ENCODE results near the gene BTBD2. TPM values are rescaled to one million over a fixed set of nuclear protein-coding genes. Genes with fewer than 3 reads are reported as not detected.

Gene BTBD2
- total and polyA plus RNA-seq, 2 of the 13 experiments (the other 11 are each of a cell fraction or from before 2014, with no cell fraction given) = 28.1 to 45.3 TPM

DNA sequence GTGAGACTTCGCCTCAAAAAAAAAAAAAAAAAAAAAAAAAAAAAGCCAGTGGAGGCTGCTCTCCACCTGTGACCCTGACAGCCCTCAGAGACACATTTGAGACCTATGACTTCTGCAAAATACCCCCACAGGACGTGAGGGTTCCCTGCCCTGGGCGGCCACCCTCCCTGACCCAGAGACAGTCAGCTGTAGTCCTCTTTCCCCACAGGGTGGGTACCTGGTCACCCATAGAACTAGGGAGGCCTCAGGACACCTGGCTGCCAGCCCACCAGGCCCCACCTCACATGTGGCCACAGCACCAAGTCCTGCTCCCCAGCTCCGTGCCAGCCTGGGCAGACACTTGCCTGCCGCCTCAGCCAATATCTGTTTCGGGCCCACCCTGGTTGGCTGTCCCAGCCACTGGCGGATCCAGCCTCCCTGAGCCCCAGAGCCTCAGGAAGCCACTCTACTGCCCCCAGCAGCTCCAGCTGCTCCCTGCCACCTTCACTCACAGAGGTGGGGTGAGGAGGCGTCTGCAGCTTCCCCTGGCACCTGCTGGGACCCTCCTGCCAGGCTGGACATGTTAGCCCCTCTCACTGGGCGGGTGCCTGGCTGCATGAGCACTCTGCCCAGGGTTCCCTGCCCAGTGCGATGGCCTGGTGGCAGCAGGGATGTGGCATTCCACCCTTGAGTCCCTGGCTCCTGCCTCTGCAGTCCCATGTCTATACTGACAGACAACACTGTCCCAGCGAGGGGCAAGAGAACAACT is 28.6 kb upstream of the BTBD2 start:
- H3K79me2 ChIP-seq (ENCODE audit: insufficient read depth, low read length) = peaks cover 19% of the 10 kb centered on the region
- TF ChIP-seq, protein P1, sequence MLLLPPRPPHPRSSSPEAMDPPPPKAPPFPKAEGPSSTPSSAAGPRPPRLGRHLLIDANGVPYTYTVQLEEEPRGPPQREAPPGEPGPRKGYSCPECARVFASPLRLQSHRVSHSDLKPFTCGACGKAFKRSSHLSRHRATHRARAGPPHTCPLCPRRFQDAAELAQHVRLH (CRISPR knock-in tag; IDR thresholded peaks at IDR 0.05; ENCODE audit: borderline replicate concordance, low read depth) = no peak
- TF ChIP-seq, protein P2, sequence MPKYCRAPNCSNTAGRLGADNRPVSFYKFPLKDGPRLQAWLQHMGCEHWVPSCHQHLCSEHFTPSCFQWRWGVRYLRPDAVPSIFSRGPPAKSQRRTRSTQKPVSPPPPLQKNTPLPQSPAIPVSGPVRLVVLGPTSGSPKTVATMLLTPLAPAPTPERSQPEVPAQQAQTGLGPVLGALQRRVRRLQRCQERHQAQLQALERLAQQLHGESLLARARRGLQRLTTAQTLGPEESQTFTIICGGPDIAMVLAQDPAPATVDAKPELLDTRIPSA (CRISPR knock-in tag; IDR thresholded peaks at IDR 0.05; ENCODE audit: borderline replicate concordance) = no peak
- no peak for TF ChIP-seq ZNF644 (CRISPR knock-in tag; IDR thresholded peaks at IDR 0.05; ENCODE audit: low read depth)
- TF ChIP-seq, protein P3, sequence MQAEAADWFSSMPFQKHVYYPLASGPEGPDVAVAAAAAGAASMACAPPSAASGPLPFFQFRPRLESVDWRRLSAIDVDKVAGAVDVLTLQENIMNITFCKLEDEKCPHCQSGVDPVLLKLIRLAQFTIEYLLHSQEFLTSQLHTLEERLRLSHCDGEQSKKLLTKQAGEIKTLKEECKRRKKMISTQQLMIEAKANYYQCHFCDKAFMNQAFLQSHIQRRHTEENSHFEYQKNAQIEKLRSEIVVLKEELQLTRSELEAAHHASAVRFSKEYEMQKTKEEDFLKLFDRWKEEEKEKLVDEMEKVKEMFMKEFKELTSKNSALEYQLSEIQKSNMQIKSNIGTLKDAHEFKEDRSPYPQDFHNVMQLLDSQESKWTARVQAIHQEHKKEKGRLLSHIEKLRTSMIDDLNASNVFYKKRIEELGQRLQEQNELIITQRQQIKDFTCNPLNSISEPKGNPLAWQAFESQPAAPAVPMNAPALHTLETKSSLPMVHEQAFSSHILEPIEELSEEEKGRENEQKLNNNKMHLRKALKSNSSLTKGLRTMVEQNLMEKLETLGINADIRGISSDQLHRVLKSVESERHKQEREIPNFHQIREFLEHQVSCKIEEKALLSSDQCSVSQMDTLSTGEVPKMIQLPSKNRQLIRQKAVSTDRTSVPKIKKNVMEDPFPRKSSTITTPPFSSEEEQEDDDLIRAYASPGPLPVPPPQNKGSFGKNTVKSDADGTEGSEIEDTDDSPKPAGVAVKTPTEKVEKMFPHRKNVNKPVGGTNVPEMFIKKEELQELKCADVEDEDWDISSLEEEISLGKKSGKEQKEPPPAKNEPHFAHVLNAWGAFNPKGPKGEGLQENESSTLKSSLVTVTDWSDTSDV (CRISPR knock-in tag; IDR thresholded peaks at IDR 0.05) = no peak
- no peak for TF ChIP-seq PHF20 (CRISPR knock-in tag; IDR thresholded peaks at IDR 0.05)
- no peak for TF ChIP-seq TEAD3 (CRISPR knock-in tag; optimal IDR thresholded peaks at IDR 0.05; ENCODE audit: borderline replicate concordance)
- TF ChIP-seq ZNF83 (CRISPR knock-in tag; IDR thresholded peaks at IDR 0.05; ENCODE audit: borderline replicate concordance) = no peak
- TF ChIP-seq AKAP8 (CRISPR knock-in tag; IDR thresholded peaks at IDR 0.05) = 0 out of 2 replicates have a peak, but pooled peaks have one; percentile 34
- TF ChIP-seq, protein P4, sequence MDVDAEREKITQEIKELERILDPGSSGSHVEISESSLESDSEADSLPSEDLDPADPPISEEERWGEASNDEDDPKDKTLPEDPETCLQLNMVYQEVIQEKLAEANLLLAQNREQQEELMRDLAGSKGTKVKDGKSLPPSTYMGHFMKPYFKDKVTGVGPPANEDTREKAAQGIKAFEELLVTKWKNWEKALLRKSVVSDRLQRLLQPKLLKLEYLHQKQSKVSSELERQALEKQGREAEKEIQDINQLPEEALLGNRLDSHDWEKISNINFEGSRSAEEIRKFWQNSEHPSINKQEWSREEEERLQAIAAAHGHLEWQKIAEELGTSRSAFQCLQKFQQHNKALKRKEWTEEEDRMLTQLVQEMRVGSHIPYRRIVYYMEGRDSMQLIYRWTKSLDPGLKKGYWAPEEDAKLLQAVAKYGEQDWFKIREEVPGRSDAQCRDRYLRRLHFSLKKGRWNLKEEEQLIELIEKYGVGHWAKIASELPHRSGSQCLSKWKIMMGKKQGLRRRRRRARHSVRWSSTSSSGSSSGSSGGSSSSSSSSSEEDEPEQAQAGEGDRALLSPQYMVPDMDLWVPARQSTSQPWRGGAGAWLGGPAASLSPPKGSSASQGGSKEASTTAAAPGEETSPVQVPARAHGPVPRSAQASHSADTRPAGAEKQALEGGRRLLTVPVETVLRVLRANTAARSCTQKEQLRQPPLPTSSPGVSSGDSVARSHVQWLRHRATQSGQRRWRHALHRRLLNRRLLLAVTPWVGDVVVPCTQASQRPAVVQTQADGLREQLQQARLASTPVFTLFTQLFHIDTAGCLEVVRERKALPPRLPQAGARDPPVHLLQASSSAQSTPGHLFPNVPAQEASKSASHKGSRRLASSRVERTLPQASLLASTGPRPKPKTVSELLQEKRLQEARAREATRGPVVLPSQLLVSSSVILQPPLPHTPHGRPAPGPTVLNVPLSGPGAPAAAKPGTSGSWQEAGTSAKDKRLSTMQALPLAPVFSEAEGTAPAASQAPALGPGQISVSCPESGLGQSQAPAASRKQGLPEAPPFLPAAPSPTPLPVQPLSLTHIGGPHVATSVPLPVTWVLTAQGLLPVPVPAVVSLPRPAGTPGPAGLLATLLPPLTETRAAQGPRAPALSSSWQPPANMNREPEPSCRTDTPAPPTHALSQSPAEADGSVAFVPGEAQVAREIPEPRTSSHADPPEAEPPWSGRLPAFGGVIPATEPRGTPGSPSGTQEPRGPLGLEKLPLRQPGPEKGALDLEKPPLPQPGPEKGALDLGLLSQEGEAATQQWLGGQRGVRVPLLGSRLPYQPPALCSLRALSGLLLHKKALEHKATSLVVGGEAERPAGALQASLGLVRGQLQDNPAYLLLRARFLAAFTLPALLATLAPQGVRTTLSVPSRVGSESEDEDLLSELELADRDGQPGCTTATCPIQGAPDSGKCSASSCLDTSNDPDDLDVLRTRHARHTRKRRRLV (CRISPR knock-in tag; IDR thresholded peaks at IDR 0.05) = no peak
- TF ChIP-seq SMAD1 (CRISPR knock-in tag; IDR thresholded peaks at IDR 0.05; ENCODE audit: borderline replicate concordance, low read depth) = no peak
- TF ChIP-seq AGO2 (optimal IDR thresholded peaks at IDR 0.05; ENCODE audit: low read depth, low read length) = peak; percentile 49
- no peak for TF ChIP-seq MBNL3 (CRISPR knock-in tag; conservative IDR thresholded peaks at IDR 0.05)
- TF ChIP-seq, protein P5, sequence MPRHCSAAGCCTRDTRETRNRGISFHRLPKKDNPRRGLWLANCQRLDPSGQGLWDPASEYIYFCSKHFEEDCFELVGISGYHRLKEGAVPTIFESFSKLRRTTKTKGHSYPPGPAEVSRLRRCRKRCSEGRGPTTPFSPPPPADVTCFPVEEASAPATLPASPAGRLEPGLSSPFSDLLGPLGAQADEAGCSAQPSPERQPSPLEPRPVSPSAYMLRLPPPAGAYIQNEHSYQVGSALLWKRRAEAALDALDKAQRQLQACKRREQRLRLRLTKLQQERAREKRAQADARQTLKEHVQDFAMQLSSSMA (CRISPR knock-in tag; IDR thresholded peaks at IDR 0.05) = no peak
- TF ChIP-seq JDP2 (CRISPR knock-in tag; IDR thresholded peaks at IDR 0.05; ENCODE audit: borderline replicate concordance) = no peak

More for the DNA sequence above, 28.6 kb upstream of the BTBD2 start:
- Histone ChIP-seq H3K9ac (ENCODE audit: insufficient read depth, low read depth, low read length) (no peak overlapping the region), H3K4me1 (ENCODE audit: insufficient read depth, low read length) (peaks cover 25% of the 10 kb centered on the region), H3K27me3 (ENCODE audit: control insufficient read depth in 1 of 2, insufficient read depth in 2 of 2, low read length in 2 of 2) (no peaks in the 10 kb centered on the region), H4K20me1 (ENCODE audit: insufficient read depth, low read length) (peaks cover 33% of the 10 kb centered on the region; the same call in 1 of the 2 replicates), H2AFZ (ENCODE audit: low read length) (no peak overlapping the region), H3K36me3 (replicated peaks in 1 of 2; ENCODE audit: control insufficient read depth in 1 of 2, insufficient read depth in 2 of 2, low read length in 2 of 2) (peaks cover 21 to 53% of the 10 kb centered on the region in 2 experiments), H3K4me2 (ENCODE audit: low read depth, low read length) (no peak overlapping the region), H3K27ac (ENCODE audit: extremely low read length, insufficient read depth, low read length) (no peak overlapping the region), H3K9me3 (ENCODE audit: low read length) (no peaks in the 10 kb centered on the region), H3K4me3 (replicated peaks in 1 of 3; ENCODE audit: insufficient read depth in 1 of 3, low read depth in 2 of 3, low read length in 3 of 3) (no peak overlapping the region)
- DNase-seq (ENCODE audit: low spot score) = no peak
- POLR2A ChIA-PET = no interaction called here
- in situ Hi-C loops (cut with HindIII; ENCODE audit: extremely low pct_ligation_motif_present, low pct_unique_long_range_greater_than_20kb) (no loop called here), intact Hi-C loops (cut with micrococcal nuclease; ENCODE audit: unreplicated experiment) (no loop called here)
- no peak for FAIRE-seq
- WGBS (ENCODE audit: low lambda C conversion rate) = over 99% methylated on average over 8 of the region's 11 CpGs
- CTCF ChIA-PET (ENCODE audit: low intra/inter-chr PET ratio, low total read pairs) = no interaction called here
- no TSS peak for BruUV-seq (replicated peaks)
- ATAC-seq = no peak

Data from HepG2 (cell line).